PC-9 (cell line): ENCODE results near the gene CDC23. TPM values are rescaled to one million over a fixed set of nuclear protein-coding genes. Genes with fewer than 3 reads are reported as not detected.

Source experiments
- Bru-seq: library from RNA; stranded (reverse); fragments of 400-500 nt; gene quantifications from one replicate; lab custom pipeline; 2021; lab: Mats Ljungman, UMichigan
- BruChase-seq, 2 experiments: library from RNA; stranded (reverse); fragments of 400-500 nt; gene quantifications; one replicate each; lab custom pipeline; 2021; lab: Mats Ljungman, UMichigan
- BruUV-seq: library from RNA; stranded (reverse); fragments of 400-500 nt; replicated peaks from 2 replicates; lab custom pipeline; 2021; lab: Mats Ljungman, UMichigan
- CTCF ChIA-PET: fragments of 300-600 bp; sonication (Branson Sonifier 250); formaldehyde crosslinking; loops from one replicate; lab custom pipeline; 2022; ENCODE audit warnings: antibody characterized with exemption; lab: Charles Lee
- POLR2A ChIA-PET: fragments of 300-600 bp; sonication (Branson Sonifier 250); formaldehyde crosslinking; loops from one replicate; lab custom pipeline; 2022; ENCODE audit warnings: antibody characterized with exemption; ENCODE audit not compliant: unreplicated experiment; lab: Charles Lee
- DNase-seq, 2 experiments: peaks; one replicate each; pipeline versions ENCODE4 v3.0.0 to v3.0.0-alpha.2; 2015 to 2022; ENCODE audit warnings: mixed read lengths in 1 of 2
- H2AFZ ChIP-seq: fragments of 200-600 bp; sonication (generic); 2 replicates; pipeline ENCODE4 v1.8.1; 2017; ENCODE audit warnings: antibody characterized with exemption
- H3F3A ChIP-seq: fragments of 200-600 bp; sonication (generic); 2 replicates; pipeline ENCODE4 v1.8.1; 2017; ENCODE audit warnings: antibody characterized with exemption, mild to moderate bottlenecking, low read depth; ENCODE audit not compliant: insufficient read depth
- H3K27ac ChIP-seq: fragments of 200-600 bp; sonication (generic); 2 replicates; pipeline ENCODE4 v1.6.1; 2016; ENCODE audit warnings: mixed run types
- H3K27me3 ChIP-seq: fragments of 200-600 bp; sonication (generic); 2 replicates; pipeline ENCODE4 v1.6.1; 2016; ENCODE audit warnings: low read depth, mixed run types; ENCODE audit not compliant: insufficient read depth
- H3K36me3 ChIP-seq: fragments of 200-600 bp; sonication (generic); 2 replicates; pipeline ENCODE4 v1.6.1; 2016; ENCODE audit warnings: low read depth, mixed run types
- H3K4me1 ChIP-seq: fragments of 200-600 bp; sonication (generic); replicated peaks from 2 replicates; pipeline ENCODE4 v1.6.1; 2016; ENCODE audit warnings: mixed run types; ENCODE audit not compliant: insufficient read depth
- H3K4me2 ChIP-seq: fragments of 200-600 bp; sonication (generic); 2 replicates; pipeline ENCODE4 v1.6.1; 2017; ENCODE audit warnings: mixed run types
- H3K4me3 ChIP-seq: fragments of 200-600 bp; sonication (generic); 2 replicates; pipeline ENCODE4 v1.6.1; 2016; ENCODE audit warnings: mixed run types
- H3K79me2 ChIP-seq: fragments of 200-600 bp; sonication (generic); 2 replicates; pipeline ENCODE4 v1.6.1; 2017; ENCODE audit warnings: low read depth, mixed run types
- H3K9me2 ChIP-seq: fragments of 200-600 bp; sonication (generic); 2 replicates; pipeline ENCODE4 v1.8.1; 2017; ENCODE audit warnings: mild to moderate bottlenecking; ENCODE audit not compliant: insufficient read depth
- H3K9me3 ChIP-seq: fragments of 200-600 bp; sonication (generic); 2 replicates; pipeline ENCODE4 v1.8.1; 2016; ENCODE audit warnings: low read depth; ENCODE audit not compliant: insufficient read depth
- H4K20me1 ChIP-seq: fragments of 200-600 bp; sonication (generic); 2 replicates; pipeline ENCODE4 v1.8.1; 2017; ENCODE audit not compliant: insufficient read depth
- EZH2 ChIP-seq: fragments of 200-600 bp; sonication (generic); IDR thresholded peaks from 2 replicates; pipeline ENCODE4 v1.8.0; 2017; ENCODE audit warnings: antibody characterized with exemption, low read depth
- intact Hi-C: fragments of 100-400 bp; cut with micrococcal nuclease; formaldehyde crosslinking; loops from one replicate; pipeline ENCODE4 v1.10.0; 2022; ENCODE audit not compliant: unreplicated experiment
- long read RNA-seq: library from polyadenylated mRNA; stranded (forward); transcript quantifications from one replicate; pipeline ENCODE4 v2.0.0, GENCODE V29; 2022
- total RNA-seq: library from RNA; stranded (reverse); gene quantifications from 2 replicates; pipeline ENCODE4 v1.2.3, GENCODE V29; 2021
- TF ChIP-seq, protein P1 (sequence below): fragments of 200-600 bp; sonication (generic); conservative IDR thresholded peaks from 2 replicates; pipeline ENCODE4 v1.6.1; 2017; ENCODE audit warnings: mixed run types, antibody characterized with exemption, mild to moderate bottlenecking, moderate library complexity

Gene CDC23, protein sequence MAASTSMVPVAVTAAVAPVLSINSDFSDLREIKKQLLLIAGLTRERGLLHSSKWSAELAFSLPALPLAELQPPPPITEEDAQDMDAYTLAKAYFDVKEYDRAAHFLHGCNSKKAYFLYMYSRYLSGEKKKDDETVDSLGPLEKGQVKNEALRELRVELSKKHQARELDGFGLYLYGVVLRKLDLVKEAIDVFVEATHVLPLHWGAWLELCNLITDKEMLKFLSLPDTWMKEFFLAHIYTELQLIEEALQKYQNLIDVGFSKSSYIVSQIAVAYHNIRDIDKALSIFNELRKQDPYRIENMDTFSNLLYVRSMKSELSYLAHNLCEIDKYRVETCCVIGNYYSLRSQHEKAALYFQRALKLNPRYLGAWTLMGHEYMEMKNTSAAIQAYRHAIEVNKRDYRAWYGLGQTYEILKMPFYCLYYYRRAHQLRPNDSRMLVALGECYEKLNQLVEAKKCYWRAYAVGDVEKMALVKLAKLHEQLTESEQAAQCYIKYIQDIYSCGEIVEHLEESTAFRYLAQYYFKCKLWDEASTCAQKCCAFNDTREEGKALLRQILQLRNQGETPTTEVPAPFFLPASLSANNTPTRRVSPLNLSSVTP
- total RNA-seq = 40.5 and 42.4 TPM in 2 replicates
- Bru-seq, nascent RNA = percentile 84 among the genes with signal in this experiment
- percentile 81 among the genes with signal in this experiment for BruChase-seq, experiment 1, labeled RNA remaining after a 2-hour chase
- percentile 86 among the genes with signal in this experiment for BruChase-seq, experiment 2, labeled RNA remaining after a 6-hour chase
- long read RNA-seq, transcript CDC23-201 (3 exons, 1,079 nt) = minor isoform, 14 of 84 reads
- long read RNA-seq, transcript CDC23-202 (16 exons, 3,155 nt) = major isoform, 65 of 84 reads
- long read RNA-seq, partial matches to known transcripts = 2 of 84 reads
- long read RNA-seq, other reads (novel, unspliced or antisense) = 3 of 84 reads

DNA sequence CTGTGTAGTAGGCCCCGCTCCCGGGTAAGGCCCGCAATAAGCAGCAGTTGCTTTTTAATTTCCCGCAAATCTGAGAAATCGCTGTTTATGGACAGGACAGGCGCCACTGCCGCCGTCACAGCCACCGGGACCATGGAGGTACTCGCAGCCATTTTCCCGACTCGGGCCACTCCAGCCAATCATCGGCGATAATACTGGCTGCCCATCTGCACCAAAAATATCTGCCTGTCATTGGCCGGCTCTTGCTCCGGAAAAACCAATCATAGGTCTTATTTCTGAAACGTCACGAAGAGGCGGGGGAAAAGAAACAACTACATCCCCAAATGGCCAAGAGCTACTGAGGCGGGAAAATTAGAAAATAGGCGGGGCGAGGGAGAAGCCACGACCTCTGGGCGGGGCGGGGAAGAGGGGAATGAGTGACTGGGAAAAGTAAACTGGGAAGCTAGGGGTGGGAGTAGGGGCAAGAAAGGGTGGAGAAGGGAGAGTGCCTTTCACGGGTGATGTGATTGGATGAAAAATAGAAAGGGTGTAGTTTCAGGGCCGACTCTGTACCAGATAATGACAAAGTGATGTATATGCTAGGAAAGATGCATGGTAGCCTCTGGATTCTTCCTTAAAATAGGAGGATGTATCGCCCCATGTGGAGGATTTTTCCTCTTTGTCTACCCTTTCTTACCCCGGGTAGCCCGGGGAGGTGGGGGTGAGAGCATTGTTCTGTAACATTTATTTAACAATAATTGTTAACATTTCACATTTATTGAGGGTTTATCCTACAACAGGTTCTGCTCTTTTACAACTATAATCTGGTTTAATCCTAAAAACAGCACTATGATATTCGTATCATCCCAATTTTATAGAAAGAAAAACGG is at the start of gene CDC23:
TSS of gene CDC23 (minus strand) at position 163 of the 869 bp plus-strand sequence. CDS start at position 152, 11 bp downstream.
- BruUV-seq = TSS peak; percentile 34
- H2AFZ ChIP-seq = peak within 1 kb of the TSS; percentile 93
- H3K79me2 ChIP-seq = peaks cover 45% of the 10 kb centered on the region
- no peaks in the 10 kb centered on the region for H3K36me3 ChIP-seq
- peak; percentile 93 to 97 for DNase-seq
- ChIA-PET POLR2A (interaction anchor here (0.5 to 0.7 kb wide), 6 partner anchors 33 to 1337 kb away, joined by 4 to 5 read pairs (median 4); partner anchors contain the start of gene KIF20A), CTCF (interaction anchor here (0.7 kb wide), 2 partner anchors 139 to 236 kb away, joined by 3 read pairs; partner anchors contain the start of gene KDM3B)
- intact Hi-C loops = loop anchor here (2.0 kb wide), 1 partner anchor 35 kb away; the partner anchor contains the start of genes BRD8 and KIF20A
- peak within 1 kb of the TSS; percentile 82 for H3K4me2 ChIP-seq
- peak within 1 kb of the TSS; percentile 93 for H3K4me3 ChIP-seq
- TF ChIP-seq, protein P1, sequence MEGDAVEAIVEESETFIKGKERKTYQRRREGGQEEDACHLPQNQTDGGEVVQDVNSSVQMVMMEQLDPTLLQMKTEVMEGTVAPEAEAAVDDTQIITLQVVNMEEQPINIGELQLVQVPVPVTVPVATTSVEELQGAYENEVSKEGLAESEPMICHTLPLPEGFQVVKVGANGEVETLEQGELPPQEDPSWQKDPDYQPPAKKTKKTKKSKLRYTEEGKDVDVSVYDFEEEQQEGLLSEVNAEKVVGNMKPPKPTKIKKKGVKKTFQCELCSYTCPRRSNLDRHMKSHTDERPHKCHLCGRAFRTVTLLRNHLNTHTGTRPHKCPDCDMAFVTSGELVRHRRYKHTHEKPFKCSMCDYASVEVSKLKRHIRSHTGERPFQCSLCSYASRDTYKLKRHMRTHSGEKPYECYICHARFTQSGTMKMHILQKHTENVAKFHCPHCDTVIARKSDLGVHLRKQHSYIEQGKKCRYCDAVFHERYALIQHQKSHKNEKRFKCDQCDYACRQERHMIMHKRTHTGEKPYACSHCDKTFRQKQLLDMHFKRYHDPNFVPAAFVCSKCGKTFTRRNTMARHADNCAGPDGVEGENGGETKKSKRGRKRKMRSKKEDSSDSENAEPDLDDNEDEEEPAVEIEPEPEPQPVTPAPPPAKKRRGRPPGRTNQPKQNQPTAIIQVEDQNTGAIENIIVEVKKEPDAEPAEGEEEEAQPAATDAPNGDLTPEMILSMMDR = no peak
- TF ChIP-seq EZH2 = no peak
- 0 out of 2 replicates have a peak, but pooled peaks cover 5% of the 10 kb centered on the region for H3F3A ChIP-seq
- no peaks in the 10 kb centered on the region for H3K9me2 ChIP-seq
- H4K20me1 ChIP-seq = no peaks in the 10 kb centered on the region
- H3K27me3 ChIP-seq = no peaks in the 10 kb centered on the region
- no peak within 1 kb of the TSS for H3K27ac ChIP-seq
- peaks cover 8% of the 10 kb centered on the region for H3K4me1 ChIP-seq
- H3K9me3 ChIP-seq = no peaks in the 10 kb centered on the region

DNA sequence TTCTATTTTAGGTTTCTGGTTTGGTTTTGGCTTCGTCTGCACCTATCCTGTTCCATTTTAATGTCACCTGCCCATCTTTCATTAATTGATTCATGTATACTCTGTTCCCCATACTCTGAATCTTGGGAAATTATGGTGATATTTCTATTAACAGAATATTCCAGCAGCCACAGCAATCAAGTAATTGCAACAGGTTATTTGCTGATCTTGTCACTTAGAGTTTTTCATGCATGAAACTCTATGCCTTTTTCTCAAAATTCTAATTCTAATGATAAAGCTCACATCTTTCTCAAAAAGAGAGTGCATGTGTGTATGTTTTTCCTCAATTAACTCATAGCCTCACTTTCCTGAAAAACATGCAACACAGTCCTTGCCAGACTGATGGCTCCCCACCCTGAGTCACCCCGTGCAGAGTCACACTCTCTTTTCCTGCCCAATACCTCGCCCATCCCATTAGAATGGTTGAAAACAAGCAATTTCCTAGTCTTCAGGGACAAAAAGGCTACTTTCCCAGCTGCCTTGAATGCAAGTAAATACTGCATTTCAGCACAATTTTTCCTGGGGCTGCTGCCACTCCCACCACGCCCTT is 45.7 kb upstream of the CDC23 start:
- Histone ChIP-seq H3K4me1 (no peaks in the 10 kb centered on the region), H3K36me3 (no peaks in the 10 kb centered on the region), H3K4me3 (no peak overlapping the region), H3K9me3 (no peaks in the 10 kb centered on the region), H2AFZ (no peak overlapping the region), H4K20me1 (no peaks in the 10 kb centered on the region), H3K27ac (no peak overlapping the region), H3K79me2 (no peaks in the 10 kb centered on the region), H3F3A (no peaks in the 10 kb centered on the region), H3K27me3 (no peaks in the 10 kb centered on the region), H3K9me2 (no peaks in the 10 kb centered on the region), H3K4me2 (no peak overlapping the region)
- CTCF ChIA-PET = no interaction called here
- POLR2A ChIA-PET = no interaction called here
- BruUV-seq = no TSS peak
- intact Hi-C loops = no loop called here
- no peak for DNase-seq
- TF ChIP-seq EZH2 = no peak
- TF ChIP-seq, protein P1 = no peak
